Measurements from ENCODE around the gene CHST2.

DNA sequence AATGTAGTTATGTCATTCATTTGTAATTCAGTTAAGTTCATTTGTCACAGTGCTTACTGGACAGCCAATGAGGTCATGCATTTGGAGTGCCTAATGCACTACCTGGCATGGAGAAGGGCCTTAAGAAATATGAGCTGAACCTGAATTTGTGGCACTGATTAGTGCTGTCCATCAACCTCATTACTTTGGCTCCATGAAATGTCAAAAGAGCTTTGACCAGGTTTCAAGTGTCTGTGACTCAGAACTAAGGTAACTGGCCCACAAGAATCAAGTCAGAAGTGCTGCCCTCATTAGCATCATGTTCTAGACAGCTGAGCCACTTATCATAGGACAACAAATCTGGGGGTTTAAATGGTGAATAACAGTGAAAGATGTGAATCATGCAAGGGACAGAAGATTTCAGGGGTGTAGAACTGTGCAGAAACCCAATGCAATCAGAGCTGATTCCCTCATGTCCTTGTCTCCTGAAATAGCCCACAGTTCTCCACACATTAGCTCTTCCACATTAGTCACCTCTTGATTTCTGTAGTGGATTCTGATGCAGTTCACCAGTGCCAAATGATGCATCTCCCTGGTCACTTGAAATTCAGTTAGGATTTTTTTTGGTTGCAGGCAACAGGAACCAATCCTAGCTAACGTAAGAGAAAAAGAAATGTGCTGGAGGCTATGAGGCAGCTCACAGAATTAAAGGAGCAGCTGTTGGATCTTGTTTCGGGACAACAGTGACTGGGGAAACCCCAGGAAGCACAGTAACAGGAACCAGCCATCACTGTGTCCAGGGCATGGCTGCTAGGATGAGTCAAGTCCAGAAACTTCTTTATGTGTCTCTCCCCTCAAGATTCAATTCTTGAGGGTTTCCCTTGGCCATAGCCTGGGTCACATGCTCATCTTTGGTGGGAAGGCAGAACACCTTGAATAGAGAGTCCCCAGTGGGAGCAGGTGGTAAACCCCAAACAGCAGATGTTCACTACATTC is 38.7 kb downstream of the CHST2 start:
- TF ChIP-seq, protein P1, sequence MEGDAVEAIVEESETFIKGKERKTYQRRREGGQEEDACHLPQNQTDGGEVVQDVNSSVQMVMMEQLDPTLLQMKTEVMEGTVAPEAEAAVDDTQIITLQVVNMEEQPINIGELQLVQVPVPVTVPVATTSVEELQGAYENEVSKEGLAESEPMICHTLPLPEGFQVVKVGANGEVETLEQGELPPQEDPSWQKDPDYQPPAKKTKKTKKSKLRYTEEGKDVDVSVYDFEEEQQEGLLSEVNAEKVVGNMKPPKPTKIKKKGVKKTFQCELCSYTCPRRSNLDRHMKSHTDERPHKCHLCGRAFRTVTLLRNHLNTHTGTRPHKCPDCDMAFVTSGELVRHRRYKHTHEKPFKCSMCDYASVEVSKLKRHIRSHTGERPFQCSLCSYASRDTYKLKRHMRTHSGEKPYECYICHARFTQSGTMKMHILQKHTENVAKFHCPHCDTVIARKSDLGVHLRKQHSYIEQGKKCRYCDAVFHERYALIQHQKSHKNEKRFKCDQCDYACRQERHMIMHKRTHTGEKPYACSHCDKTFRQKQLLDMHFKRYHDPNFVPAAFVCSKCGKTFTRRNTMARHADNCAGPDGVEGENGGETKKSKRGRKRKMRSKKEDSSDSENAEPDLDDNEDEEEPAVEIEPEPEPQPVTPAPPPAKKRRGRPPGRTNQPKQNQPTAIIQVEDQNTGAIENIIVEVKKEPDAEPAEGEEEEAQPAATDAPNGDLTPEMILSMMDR (conservative IDR thresholded peaks at IDR 0.05 in 1 of 2, IDR thresholded peaks at IDR 0.05 in 1 of 2; ENCODE audit: low read depth in 1 of 2, low read length in 2 of 2): no peak
- no peak for TF ChIP-seq EZH2 (IDR thresholded peaks at IDR 0.05; ENCODE audit: low read length, missing control alignments)

Measured in fibroblast of lung (primary cell).